ENCODE data around the gene PDGFC.

The PDGFC gene

GRCh38 chr4:156909010-156909409 is 62.6 kb downstream of the PDGFC start:
- TF ChIP-seq CTCF (conservative IDR thresholded peaks at IDR 0.05; ENCODE audit: low read depth), result no peak
- POLR2A ChIA-PET (ENCODE audit: low non-redundant PET), result no interaction called here
- no peak for DNase-seq (ENCODE audit: low spot score)
- no peak overlapping the region for H3K27ac ChIP-seq
- CTCF ChIA-PET, result interaction anchor here (0.7 kb wide), 1 partner anchor 16 kb away, joined by 3 read pairs; no protein-coding TSS in a partner anchor

GRCh38 chr4:156906325-156906724 is 65.3 kb downstream of the PDGFC start:
- POLR2A ChIA-PET (ENCODE audit: low non-redundant PET), result no interaction called here
- no peak for TF ChIP-seq CTCF (conservative IDR thresholded peaks at IDR 0.05; ENCODE audit: low read depth)
- CTCF ChIA-PET, result no interaction called here
- H3K27ac ChIP-seq, result no peak overlapping the region
- DNase-seq (ENCODE audit: low spot score), result peak; percentile 5

GRCh38 chr4:156901871-156902270 is 69.7 kb downstream of the PDGFC start:
- H3K27ac ChIP-seq, result no peak overlapping the region
- ChIA-PET CTCF (no interaction called here), POLR2A (ENCODE audit: low non-redundant PET) (no interaction called here)
- DNase-seq (ENCODE audit: low spot score), result no peak
- no peak for TF ChIP-seq CTCF (conservative IDR thresholded peaks at IDR 0.05; ENCODE audit: low read depth)

GRCh38 chr4:156898373-156899117 is 73.1 kb downstream of the PDGFC start:
- POLR2A ChIA-PET (ENCODE audit: low non-redundant PET), result no interaction called here
- TF ChIP-seq CTCF (conservative IDR thresholded peaks at IDR 0.05; ENCODE audit: low read depth), result no peak
- CTCF ChIA-PET, result interaction anchor here (1.2 kb wide), 1 partner anchor 423 kb away, joined by 3 read pairs; no protein-coding TSS in a partner anchor
- DNase-seq (ENCODE audit: low spot score), result no peak
- H3K27ac ChIP-seq, result no peak overlapping the region

- no peak for DNase-seq (ENCODE audit: low spot score)
- no peak for TF ChIP-seq CTCF (conservative IDR thresholded peaks at IDR 0.05; ENCODE audit: low read depth)
- H3K27ac ChIP-seq, result no peak overlapping the region
- POLR2A ChIA-PET (ENCODE audit: low non-redundant PET), result no interaction called here
- CTCF ChIA-PET, result no interaction called here
These were observed 75.1 kb downstream of the PDGFC start for GRCh38 chr4:156896527-156896926.

GRCh38 chr4:156894234-156894633 is 77.4 kb downstream of the PDGFC start:
- H3K27ac ChIP-seq, result no peak overlapping the region
- CTCF ChIA-PET, result no interaction called here
- TF ChIP-seq CTCF (conservative IDR thresholded peaks at IDR 0.05; ENCODE audit: low read depth), result no peak

More at GRCh38 chr4:156894234-156894633, 77.4 kb downstream of the PDGFC start:
- POLR2A ChIA-PET (ENCODE audit: low non-redundant PET), result no interaction called here
- DNase-seq (ENCODE audit: low spot score), result no peak

All from RWPE1 (cell line).